Stomach (tissue), 9 donors: ENCODE measurements around the gene SGCG. TPM values are rescaled to one million over a fixed set of nuclear protein-coding genes. Genes with fewer than 3 reads are reported as not detected.

Experiments used
- DNase-seq, 2 donors: peaks; one replicate each; pipeline versions ENCODE4 v3.0.0 to v3.0.0-alpha.2; 2013 to 2019
- H3K27ac ChIP-seq, 5 donors: fragments of 200-600 bp in 4 of 5; sonication (generic) in 4 of 5; one replicate each; pipeline ENCODE4 v1.5.1; 2013 to 2019; ENCODE audit warnings: mild to moderate bottlenecking in 1 of 5, moderate library complexity in 1 of 5
- H3K27me3 ChIP-seq, 3 donors: fragments of 200-600 bp; sonication (generic); one replicate each; pipeline ENCODE4 v1.5.1; 2017 to 2019; ENCODE audit warnings: mixed run types in 1 of 3
- H3K36me3 ChIP-seq, 4 donors: fragments of 200-600 bp; sonication (generic); 1 replicate in 3 of 4; 2 replicates in 1 of 4; pipeline ENCODE4 v1.5.1; 2016 to 2019
- H3K4me1 ChIP-seq, 4 donors: fragments of 200-600 bp; sonication (generic); one replicate each; pipeline ENCODE4 v1.5.1; 2016 to 2019
- H3K4me3 ChIP-seq, 4 donors: fragments of 200-600 bp; sonication (generic) in 3 of 4; one replicate each; pipeline ENCODE4 v1.5.1; 2016 to 2019; ENCODE audit warnings: mild to moderate bottlenecking in 1 of 4
- H3K9me3 ChIP-seq, 4 donors: fragments of 200-600 bp; sonication (generic); one replicate each; pipeline ENCODE4 v1.5.1; 2016 to 2019
- EP300 ChIP-seq: sonication (generic); formaldehyde crosslinking; IDR thresholded peaks from one replicate; pipeline ENCODE4 v1.6.1; 2017; ENCODE audit warnings: antibody characterized with exemption
- POLR2A ChIP-seq, 4 donors: fragments of 450-650 bp; IDR thresholded peaks; one replicate each; pipeline ENCODE4 v1.6.1; 2016; ENCODE audit warnings: antibody characterized with exemption in 4 of 4, control low read depth in 2 of 4, mild to moderate bottlenecking in 1 of 4, moderate library complexity in 1 of 4
- POLR2AphosphoS5 ChIP-seq, 3 donors: sonication (generic); formaldehyde crosslinking; IDR thresholded peaks; one replicate each; pipeline ENCODE4 v1.6.1; 2016; ENCODE audit warnings: antibody characterized with exemption in 3 of 3
- WGBS, 5 donors: extraction: QIAGEN DNeasy Blood & Tissue Kit in 3 of 5; methylation state at CpG; one replicate each; pipeline versions ENCODE4 v1.1.5 to v1.1.7; 2013 to 2018; 5-methylcytosine and 5-hydroxymethylcytosine counted together
- intact Hi-C: fragments of 100-400 bp; cut with DNase I; formaldehyde crosslinking; loops from one replicate; pipeline ENCODE4 v1.15.1; 2023; ENCODE audit warnings: low total_unique reads
- polyA plus RNA-seq, 3 donors: library from polyadenylated mRNA; stranded (reverse); fragments of 200-250 nt; gene quantifications; one replicate each; pipeline ENCODE4 v1.2.3, GENCODE V29; 2013
- total RNA-seq, 5 donors: library from RNA; depleted of rRNA; stranded (reverse); fragments of >200 nt; gene quantifications; one replicate each; pipeline versions ENCODE4 v1.1.0 to v1.2.3, GENCODE V29; 2014 to 2016
- TF ChIP-seq, protein P1 (sequence below), 7 experiments: fragments of 450-650 bp in 4 of 7; fragments of 200-600 bp in 3 of 7; sonication (generic) in 3 of 7; IDR thresholded peaks; one replicate each; pipeline ENCODE4 v1.5.1; 2016 to 2019; ENCODE audit warnings: antibody characterized with exemption in 7 of 7, control low read depth in 2 of 7, mild to moderate bottlenecking in 1 of 7
- donor health status: healthy with polysubstance abuse.
- donor health status: Bipolar disorder and iron deficiency.
- donor health status: healthy.

The SGCG gene
- total and polyA plus RNA-seq, 8 donors, result 0.15 to 3.5 (median 0.92) TPM; not detected in 5

DNA sequence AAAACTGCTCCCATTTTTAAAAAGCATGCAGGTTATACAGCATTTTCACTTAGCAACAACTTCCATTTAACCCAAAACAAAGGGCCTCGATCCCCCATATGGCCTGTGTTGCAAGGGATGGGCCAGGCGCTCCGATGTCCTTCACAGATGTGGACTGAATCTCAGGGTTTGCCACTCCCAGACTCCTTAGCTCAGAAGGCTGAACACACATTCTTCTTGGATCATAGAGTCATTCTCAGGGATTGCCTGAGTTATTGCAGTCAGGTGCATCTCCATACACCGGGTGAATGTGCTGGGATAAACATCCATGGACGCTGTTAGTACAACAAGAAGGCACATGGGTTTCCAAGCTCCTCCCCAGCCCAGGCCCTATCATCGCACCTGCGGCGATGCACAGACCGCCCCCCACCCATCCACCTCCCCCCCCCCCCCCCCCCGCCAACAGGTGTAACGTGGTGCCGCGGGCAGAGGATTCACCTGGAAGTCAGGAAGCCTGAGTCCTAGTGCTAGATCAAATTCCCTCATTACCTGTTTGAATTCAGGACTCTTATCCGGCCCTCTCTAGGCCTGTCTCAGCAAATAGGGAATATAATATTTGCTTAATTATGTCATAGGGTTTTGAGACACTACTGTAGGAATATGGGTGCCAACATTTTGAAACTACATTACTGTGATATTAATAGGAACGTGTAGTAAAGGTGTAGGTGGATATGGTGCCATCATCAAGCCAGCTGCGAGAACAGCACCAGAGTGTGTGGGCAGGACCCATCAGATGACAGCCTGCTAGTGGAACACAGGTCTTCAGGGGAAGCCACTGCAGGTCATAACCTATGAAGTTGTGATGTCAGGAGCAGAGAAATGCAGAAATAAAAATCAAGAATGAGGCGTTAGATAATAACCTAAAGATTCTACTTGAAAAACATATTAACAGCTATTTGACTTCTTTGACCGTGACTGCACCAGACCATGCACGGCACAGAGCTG, 141.9 kb downstream of the SGCG start:
- no peak overlapping the region for H3K4me3 ChIP-seq
- WGBS, 5 donors, result 73 to 93% (median 85%) methylated on average over 12 to 19 of the region's 19 CpGs
- H3K9me3 ChIP-seq, result no peaks in the 10 kb centered on the region
- H3K27ac ChIP-seq, result peak overlapping the region in 2 of 5 donors; percentile 14 to 37
- DNase-seq, result no peak
- H3K36me3 ChIP-seq, result no peaks in the 10 kb centered on the region
- H3K4me1 ChIP-seq, result peaks cover 0 to 8% (median 3%) of the 10 kb centered on the region in 4 donors
- TF ChIP-seq POLR2A (IDR thresholded peaks at IDR 0.05) (no peak), POLR2AphosphoS5 (IDR thresholded peaks at IDR 0.05) (no peak), EP300 (no peak)
- TF ChIP-seq, protein P1, sequence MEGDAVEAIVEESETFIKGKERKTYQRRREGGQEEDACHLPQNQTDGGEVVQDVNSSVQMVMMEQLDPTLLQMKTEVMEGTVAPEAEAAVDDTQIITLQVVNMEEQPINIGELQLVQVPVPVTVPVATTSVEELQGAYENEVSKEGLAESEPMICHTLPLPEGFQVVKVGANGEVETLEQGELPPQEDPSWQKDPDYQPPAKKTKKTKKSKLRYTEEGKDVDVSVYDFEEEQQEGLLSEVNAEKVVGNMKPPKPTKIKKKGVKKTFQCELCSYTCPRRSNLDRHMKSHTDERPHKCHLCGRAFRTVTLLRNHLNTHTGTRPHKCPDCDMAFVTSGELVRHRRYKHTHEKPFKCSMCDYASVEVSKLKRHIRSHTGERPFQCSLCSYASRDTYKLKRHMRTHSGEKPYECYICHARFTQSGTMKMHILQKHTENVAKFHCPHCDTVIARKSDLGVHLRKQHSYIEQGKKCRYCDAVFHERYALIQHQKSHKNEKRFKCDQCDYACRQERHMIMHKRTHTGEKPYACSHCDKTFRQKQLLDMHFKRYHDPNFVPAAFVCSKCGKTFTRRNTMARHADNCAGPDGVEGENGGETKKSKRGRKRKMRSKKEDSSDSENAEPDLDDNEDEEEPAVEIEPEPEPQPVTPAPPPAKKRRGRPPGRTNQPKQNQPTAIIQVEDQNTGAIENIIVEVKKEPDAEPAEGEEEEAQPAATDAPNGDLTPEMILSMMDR (IDR thresholded peaks at IDR 0.05), result no peak
- H3K27me3 ChIP-seq, result no peaks in the 10 kb centered on the region
- intact Hi-C loops, result no loop called here

GRCh38 chr13:23323946-23324709, 143.3 kb downstream of the SGCG start:
- TF ChIP-seq POLR2AphosphoS5 (IDR thresholded peaks at IDR 0.05) (no peak), EP300 (no peak), POLR2A (IDR thresholded peaks at IDR 0.05) (no peak)
- TF ChIP-seq, protein P1 (IDR thresholded peaks at IDR 0.05), result no peak
- no peak overlapping the region for H3K4me3 ChIP-seq
- H3K27me3 ChIP-seq, result no peaks in the 10 kb centered on the region
- no peak for DNase-seq
- no peak overlapping the region for H3K27ac ChIP-seq
- WGBS, 5 donors, result 51 to 62% (median 56%) methylated on average over 17 of the region's 17 CpGs
- H3K9me3 ChIP-seq, result no peaks in the 10 kb centered on the region
- no peaks in the 10 kb centered on the region for H3K36me3 ChIP-seq
- intact Hi-C loops, result no loop called here
- peaks cover 0 to 8% (median 3%) of the 10 kb centered on the region in 4 donors for H3K4me1 ChIP-seq

- Histone ChIP-seq H3K27me3 (no peaks in the 10 kb centered on the region), H3K9me3 (no peaks in the 10 kb centered on the region), H3K36me3 (no peaks in the 10 kb centered on the region), H3K4me3 (no peak overlapping the region), H3K4me1 (peaks cover 0 to 8% (median 0%) of the 10 kb centered on the region in 4 donors), H3K27ac (no peak overlapping the region)
- TF ChIP-seq EP300, result no peak
- TF ChIP-seq POLR2A (IDR thresholded peaks at IDR 0.05), result no peak
- TF ChIP-seq, protein P1 (IDR thresholded peaks at IDR 0.05), result no peak
- no peak for TF ChIP-seq POLR2AphosphoS5 (IDR thresholded peaks at IDR 0.05)
- DNase-seq, result no peak
- 41 to 57% (median 46%) methylated on average over 2 of the region's 2 CpGs for WGBS, 5 donors
- intact Hi-C loops, result no loop called here
Measured at GRCh38 chr13:23325191-23325590, 144.4 kb downstream of the SGCG start.

DNA sequence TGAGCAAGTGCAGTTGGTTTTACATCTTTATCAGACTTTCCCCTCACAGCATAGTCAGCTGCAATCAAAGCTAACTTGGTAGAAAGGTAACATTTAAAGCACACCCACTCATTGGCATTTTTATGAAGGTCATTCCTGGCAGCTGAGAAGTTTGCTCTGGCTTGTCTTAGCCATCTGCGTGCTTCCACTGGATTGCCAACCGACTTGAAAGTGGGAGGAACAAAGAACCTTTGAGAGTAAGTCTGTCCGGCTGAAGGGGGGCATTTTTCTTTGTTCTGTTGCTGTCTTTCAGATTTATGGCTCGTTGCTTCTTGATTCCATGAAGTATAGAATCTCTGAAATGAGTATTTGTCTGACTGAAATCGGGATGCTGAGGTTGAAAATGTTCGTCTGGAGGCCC, 149.6 kb downstream of the SGCG start:
- intact Hi-C loops, result no loop called here
- no peak for TF ChIP-seq POLR2AphosphoS5 (IDR thresholded peaks at IDR 0.05)
- no peak for TF ChIP-seq POLR2A (IDR thresholded peaks at IDR 0.05)
- no peak for TF ChIP-seq EP300
- TF ChIP-seq, protein P1 (IDR thresholded peaks at IDR 0.05), result no peak
- 89 to 92% (median 91%) methylated on average over 6 of the region's 6 CpGs for WGBS, 5 donors
- Histone ChIP-seq H3K4me1 (no peaks in the 10 kb centered on the region), H3K27me3 (no peaks in the 10 kb centered on the region), H3K9me3 (peaks cover 3 to 36% (median 11%) of the 10 kb centered on the region in 4 donors), H3K36me3 (peaks cover 0 to 16% (median 0%) of the 10 kb centered on the region in 4 donors), H3K27ac (no peak overlapping the region), H3K4me3 (no peak overlapping the region)
- no peak for DNase-seq
